Sigmoid colon (tissue), 7 donors: ENCODE data around the gene QRFP. TPM values are rescaled to one million over a fixed set of nuclear protein-coding genes. Genes with fewer than 3 reads are reported as not detected.

Experiments
- DNase-seq: peaks from one replicate; pipeline ENCODE4 v3.0.0-alpha.2; 2019
- H3K27ac ChIP-seq, 4 donors: fragments of 200-600 bp; sonication (generic); one replicate each; pipeline ENCODE4 v1.5.1; 2016 to 2019; ENCODE audit warnings: mild to moderate bottlenecking in 1 of 4
- H3K27me3 ChIP-seq, 3 donors: fragments of 200-600 bp; sonication (generic); one replicate each; pipeline ENCODE4 v1.5.1; 2019; ENCODE audit warnings: mild to moderate bottlenecking in 1 of 3
- H3K36me3 ChIP-seq, 4 donors: fragments of 200-600 bp; sonication (generic); one replicate each; pipeline ENCODE4 v1.5.1; 2016 to 2019
- H3K4me1 ChIP-seq, 4 donors: fragments of 200-600 bp; sonication (generic); one replicate each; pipeline ENCODE4 v1.5.1; 2017 to 2019
- H3K4me3 ChIP-seq, 4 donors: fragments of 200-600 bp; sonication (generic); one replicate each; pipeline ENCODE4 v1.5.1; 2017 to 2019; ENCODE audit warnings: mild to moderate bottlenecking in 2 of 4, moderate library complexity in 1 of 4
- H3K9me3 ChIP-seq, 4 donors: fragments of 200-600 bp in 3 of 4; sonication (generic) in 3 of 4; one replicate each; pipeline versions ENCODE4 v1.5.1 to v1.6.1; 2013 to 2019
- EP300 ChIP-seq, 4 donors: sonication (generic); formaldehyde crosslinking; IDR thresholded peaks; one replicate each; pipeline ENCODE4 v1.6.1; 2017; ENCODE audit warnings: antibody characterized with exemption in 4 of 4
- POLR2A ChIP-seq, 2 donors: fragments of 450-650 bp; IDR thresholded peaks; one replicate each; pipeline ENCODE4 v1.6.1; 2016; ENCODE audit warnings: antibody characterized with exemption in 2 of 2, mild to moderate bottlenecking in 2 of 2, moderate library complexity in 2 of 2
- POLR2AphosphoS5 ChIP-seq, 4 donors: sonication (generic); formaldehyde crosslinking; IDR thresholded peaks; one replicate each; pipeline ENCODE4 v1.6.1; 2017; ENCODE audit warnings: antibody characterized with exemption in 4 of 4
- WGBS, 2 donors: extraction: QIAGEN DNeasy Blood & Tissue Kit; methylation state at CpG; one replicate each; pipeline ENCODE4 v1.1.7; 2013; 5-methylcytosine and 5-hydroxymethylcytosine counted together
- intact Hi-C: fragments of 100-400 bp; cut with DNase I; formaldehyde crosslinking; loops from one replicate; pipeline ENCODE4 v1.15.1; 2023
- polyA plus RNA-seq, 3 donors: library from polyadenylated mRNA; stranded (reverse); fragments of 200-250 nt; gene quantifications; one replicate each; pipeline ENCODE4 v1.2.3, GENCODE V29; 2013
- total RNA-seq, 4 donors: library from RNA; depleted of rRNA; stranded (reverse); fragments of >200 nt; gene quantifications; one replicate each; pipeline ENCODE4 v1.1.0, GENCODE V29; 2016
- TF ChIP-seq, protein P1 (sequence below), 4 experiments: fragments of 450-650 bp in 3 of 4; fragments of 200-600 bp in 1 of 4; IDR thresholded peaks; one replicate each; pipeline ENCODE4 v1.5.1; 2016 to 2019; ENCODE audit warnings: antibody characterized with exemption in 4 of 4, mild to moderate bottlenecking in 3 of 4, moderate library complexity in 2 of 4
- donor health status: healthy with polysubstance abuse.
- donor health status: Bipolar disorder and iron deficiency.
- donor health status: healthy.

The QRFP gene
- total and polyA plus RNA-seq, 7 donors = 0.20 TPM; not detected in 6

DNA sequence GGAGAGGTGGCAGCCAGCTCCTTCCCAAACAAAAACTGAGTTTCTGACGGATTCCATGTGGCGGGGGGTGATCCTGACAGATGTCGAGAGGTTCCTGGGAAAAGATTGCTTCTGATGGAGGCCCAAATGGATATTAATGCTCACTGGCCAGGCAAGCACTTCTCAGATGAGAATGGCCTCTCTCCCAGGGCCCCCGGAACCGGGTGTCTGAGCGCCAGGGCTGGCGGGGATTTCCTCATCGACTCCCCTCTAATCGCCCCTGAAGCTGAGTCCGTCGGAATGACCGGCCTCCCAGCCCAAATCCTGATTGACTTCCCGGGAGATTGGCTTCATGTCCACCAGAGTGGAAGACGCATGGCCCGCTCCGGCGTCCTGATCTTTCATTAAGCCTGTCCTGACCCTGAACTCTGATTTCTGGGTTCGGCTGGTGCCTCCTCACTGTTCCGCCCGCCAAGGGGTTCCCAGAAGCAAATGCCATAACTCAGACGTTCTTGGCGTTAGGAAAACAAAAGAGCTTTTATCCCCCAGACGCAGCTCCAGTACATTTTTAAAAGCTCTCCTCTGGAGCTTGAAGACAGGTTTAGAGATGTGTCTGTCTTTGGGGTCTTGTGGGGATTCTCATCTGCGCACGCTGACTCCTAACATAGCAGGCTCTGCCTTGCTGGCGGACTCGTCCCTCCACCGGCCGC, 24.8 kb upstream of the QRFP start:
- intact Hi-C loops = no loop called here
- Histone ChIP-seq H3K9me3 (no peaks in the 10 kb centered on the region), H3K4me1 (peaks cover 0 to 8% (median 0%) of the 10 kb centered on the region in 4 donors), H3K27ac (no peak overlapping the region), H3K36me3 (no peaks in the 10 kb centered on the region), H3K27me3 (peaks cover 0 to 15% (median 7%) of the 10 kb centered on the region in 3 donors), H3K4me3 (no peak overlapping the region)
- no peak for DNase-seq
- TF ChIP-seq POLR2A (IDR thresholded peaks at IDR 0.05) (no peak), EP300 (IDR thresholded peaks at IDR 0.05) (no peak), POLR2AphosphoS5 (IDR thresholded peaks at IDR 0.05) (no peak)
- TF ChIP-seq, protein P1, sequence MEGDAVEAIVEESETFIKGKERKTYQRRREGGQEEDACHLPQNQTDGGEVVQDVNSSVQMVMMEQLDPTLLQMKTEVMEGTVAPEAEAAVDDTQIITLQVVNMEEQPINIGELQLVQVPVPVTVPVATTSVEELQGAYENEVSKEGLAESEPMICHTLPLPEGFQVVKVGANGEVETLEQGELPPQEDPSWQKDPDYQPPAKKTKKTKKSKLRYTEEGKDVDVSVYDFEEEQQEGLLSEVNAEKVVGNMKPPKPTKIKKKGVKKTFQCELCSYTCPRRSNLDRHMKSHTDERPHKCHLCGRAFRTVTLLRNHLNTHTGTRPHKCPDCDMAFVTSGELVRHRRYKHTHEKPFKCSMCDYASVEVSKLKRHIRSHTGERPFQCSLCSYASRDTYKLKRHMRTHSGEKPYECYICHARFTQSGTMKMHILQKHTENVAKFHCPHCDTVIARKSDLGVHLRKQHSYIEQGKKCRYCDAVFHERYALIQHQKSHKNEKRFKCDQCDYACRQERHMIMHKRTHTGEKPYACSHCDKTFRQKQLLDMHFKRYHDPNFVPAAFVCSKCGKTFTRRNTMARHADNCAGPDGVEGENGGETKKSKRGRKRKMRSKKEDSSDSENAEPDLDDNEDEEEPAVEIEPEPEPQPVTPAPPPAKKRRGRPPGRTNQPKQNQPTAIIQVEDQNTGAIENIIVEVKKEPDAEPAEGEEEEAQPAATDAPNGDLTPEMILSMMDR (IDR thresholded peaks at IDR 0.05) = no peak
- 66 to 80% methylated on average over 29 of the region's 29 CpGs for WGBS, 2 donors

- intact Hi-C loops = no loop called here
- H3K27me3 ChIP-seq = peaks cover 0 to 14% (median 6%) of the 10 kb centered on the region in 3 donors
- no peak overlapping the region for H3K27ac ChIP-seq
- H3K9me3 ChIP-seq = no peaks in the 10 kb centered on the region
- H3K36me3 ChIP-seq = no peaks in the 10 kb centered on the region
- no peak overlapping the region for H3K4me3 ChIP-seq
- peaks cover 0 to 8% (median 0%) of the 10 kb centered on the region in 4 donors for H3K4me1 ChIP-seq
- DNase-seq = no peak
- TF ChIP-seq POLR2A (IDR thresholded peaks at IDR 0.05) (no peak), EP300 (IDR thresholded peaks at IDR 0.05) (no peak), POLR2AphosphoS5 (IDR thresholded peaks at IDR 0.05) (no peak)
- TF ChIP-seq, protein P1 (IDR thresholded peaks at IDR 0.05) = no peak
- WGBS, 2 donors = 80 to 85% methylated on average over 14 of the region's 14 CpGs
These were observed 24.2 kb upstream of the QRFP start for GRCh38 chr9:130920762-130921299.

GRCh38 chr9:130920233-130920632, 23.6 kb upstream of the QRFP start:
- peaks cover 0 to 10% (median 0%) of the 10 kb centered on the region in 3 donors for H3K27me3 ChIP-seq
- intact Hi-C loops = no loop called here

GRCh38 chr9:130919559-130920145, 23.0 kb upstream of the QRFP start:
- Histone ChIP-seq H3K4me1 (peaks cover 0 to 8% (median 0%) of the 10 kb centered on the region in 4 donors), H3K27ac (no peak overlapping the region), H3K27me3 (peaks cover 0 to 6% (median 0%) of the 10 kb centered on the region in 3 donors), H3K9me3 (no peaks in the 10 kb centered on the region), H3K4me3 (no peak overlapping the region), H3K36me3 (no peaks in the 10 kb centered on the region)
- 76 to 89% methylated on average over 14 of the region's 14 CpGs for WGBS, 2 donors
- no peak for TF ChIP-seq POLR2AphosphoS5 (IDR thresholded peaks at IDR 0.05)
- no peak for TF ChIP-seq POLR2A (IDR thresholded peaks at IDR 0.05)
- no peak for DNase-seq
- intact Hi-C loops = no loop called here

More at GRCh38 chr9:130920233-130920632, 23.6 kb upstream of the QRFP start:
- H3K4me1 ChIP-seq = peaks cover 0 to 8% (median 0%) of the 10 kb centered on the region in 4 donors
- no peak overlapping the region for H3K27ac ChIP-seq
- TF ChIP-seq POLR2AphosphoS5 (IDR thresholded peaks at IDR 0.05) (no peak), EP300 (IDR thresholded peaks at IDR 0.05) (no peak), POLR2A (IDR thresholded peaks at IDR 0.05) (no peak)
- TF ChIP-seq, protein P1 (IDR thresholded peaks at IDR 0.05) = no peak
- no peak for DNase-seq
- no peaks in the 10 kb centered on the region for H3K9me3 ChIP-seq
- 92% methylated on average over 8 of the region's 8 CpGs for WGBS, 2 donors
- no peaks in the 10 kb centered on the region for H3K36me3 ChIP-seq
- H3K4me3 ChIP-seq = no peak overlapping the region

GRCh38 chr9:130918826-130919558, 22.4 kb upstream of the QRFP start:
- Histone ChIP-seq H3K27me3 (no peaks in the 10 kb centered on the region), H3K36me3 (no peaks in the 10 kb centered on the region), H3K4me1 (peaks cover 0 to 8% (median 0%) of the 10 kb centered on the region in 4 donors), H3K9me3 (no peaks in the 10 kb centered on the region), H3K27ac (no peak overlapping the region), H3K4me3 (no peak overlapping the region)
- DNase-seq = no peak
- intact Hi-C loops = no loop called here
- 85% methylated on average over 33 of the region's 33 CpGs for WGBS, 2 donors
- TF ChIP-seq, protein P1 (IDR thresholded peaks at IDR 0.05) = no peak
- TF ChIP-seq POLR2AphosphoS5 (IDR thresholded peaks at IDR 0.05) (no peak), POLR2A (IDR thresholded peaks at IDR 0.05) (no peak), EP300 (IDR thresholded peaks at IDR 0.05) (no peak)
